Endothelial cell of umbilical vein (primary cell): Measurements from ENCODE around the gene IER5. TPM values are rescaled to one million over a fixed set of nuclear protein-coding genes. Genes with fewer than 3 reads are reported as not detected.

Experiments used
- BruUV-seq: library from RNA; stranded (reverse); fragments of 400-500 nt; replicated peaks from 2 replicates; lab custom pipeline; 2021; lab: Mats Ljungman, UMichigan
- CTCF ChIA-PET: fragments of 300-600, 350-600 bp; sonication (Branson Sonifier 250); formaldehyde crosslinking; loops from one replicate; lab custom pipeline; 2021; ENCODE audit warnings: antibody characterized with exemption, inconsistent platforms; lab: Charles Lee
- POLR2A ChIA-PET: fragments of 300-600, 350-600 bp; sonication (Branson Sonifier 250); formaldehyde crosslinking; loops from one replicate; lab custom pipeline; 2021; ENCODE audit warnings: antibody characterized with exemption, inconsistent platforms; lab: Charles Lee
- DNase-seq: peaks from one replicate; pipeline ENCODE4 v3.0.0-alpha.2; 2011; ENCODE audit warnings: low read depth, low spot score
- FAIRE-seq: peaks from 2 replicates; lab custom pipeline; 2011; peaks lifted over from hg19 to GRCh38; lab: Jason Lieb, UNC
- H2AFZ ChIP-seq: 2 replicates; pipeline ENCODE4 v1.6.0; 2012; ENCODE audit warnings: low read depth, low read length, control low read depth, inconsistent platforms
- H3K27ac ChIP-seq: 2 replicates; pipeline ENCODE4 v1.5.1; 2011; ENCODE audit warnings: low read depth, mild to moderate bottlenecking, control low read depth, low read length, moderate library complexity; ENCODE audit not compliant: insufficient read depth
- H3K27me3 ChIP-seq, 2 experiments: 2 replicates each; pipeline versions ENCODE4 v1.6.0 to v1.6.1; 2011; ENCODE audit warnings: low read length in 2 of 2, mixed read lengths in 1 of 2; ENCODE audit not compliant: control insufficient read depth in 2 of 2, insufficient read depth in 2 of 2
- H3K36me3 ChIP-seq, 2 experiments: 2 replicates in 1 of 2; 3 replicates in 1 of 2; pipeline ENCODE4 v1.5.1; 2011; ENCODE audit warnings: low read length in 2 of 2, mild to moderate bottlenecking in 1 of 2, moderate library complexity in 1 of 2; ENCODE audit not compliant: control insufficient read depth in 2 of 2, insufficient read depth in 2 of 2; ENCODE audit errors: extremely low read depth in 1 of 2
- H3K4me1 ChIP-seq: 3 replicates; pipeline ENCODE4 v1.5.1; 2011; ENCODE audit warnings: mild to moderate bottlenecking, low read length; ENCODE audit not compliant: control insufficient read depth, insufficient read depth; ENCODE audit errors: extremely low read depth
- H3K4me2 ChIP-seq: 2 replicates; pipeline ENCODE4 v1.6.1; 2011; ENCODE audit warnings: low read length, control low read depth, mixed read lengths; ENCODE audit not compliant: insufficient read depth
- H3K4me3 ChIP-seq, 3 experiments: fragments of 200-600 bp in 1 of 3; sonication (generic), shearing (Covaris generic) in 1 of 3; replicated peaks in 1 of 3; 2 replicates each; pipeline ENCODE4 v1.5.1; 2011 to 2016; ENCODE audit warnings: control low read depth in 3 of 3, low read length in 3 of 3, mild to moderate bottlenecking in 2 of 3, inconsistent platforms in 1 of 3, low read depth in 1 of 3, moderate library complexity in 1 of 3; ENCODE audit not compliant: insufficient read depth in 1 of 3
- H3K79me2 ChIP-seq: 2 replicates; pipeline ENCODE4 v1.6.0; 2012; ENCODE audit warnings: low read length, inconsistent platforms; ENCODE audit not compliant: control insufficient read depth, insufficient read depth
- H3K9ac ChIP-seq: replicated peaks from 2 replicates; pipeline ENCODE3; 2011; ENCODE audit warnings: low read length, control low read depth; ENCODE audit not compliant: insufficient read depth; ENCODE audit errors: extremely low read depth
- H3K9me1 ChIP-seq: replicated peaks from 3 replicates; pipeline ENCODE4 v1.6.0; 2011; ENCODE audit warnings: mild to moderate bottlenecking, low read length; ENCODE audit not compliant: control insufficient read depth, insufficient read depth; ENCODE audit errors: extremely low read depth
- H3K9me3 ChIP-seq: replicated peaks from 2 replicates; pipeline ENCODE4 v1.5.1; 2012; ENCODE audit warnings: low read length, inconsistent platforms; ENCODE audit not compliant: control insufficient read depth, insufficient read depth
- H4K20me1 ChIP-seq: replicated peaks from 2 replicates; pipeline ENCODE3; 2011; ENCODE audit warnings: mild to moderate bottlenecking, low read length; ENCODE audit not compliant: control insufficient read depth, insufficient read depth; ENCODE audit errors: extremely low read depth
- EZH2 ChIP-seq: IDR thresholded peaks from 2 replicates; pipeline ENCODE4 v1.6.1; 2012; ENCODE audit warnings: borderline replicate concordance, low read depth, mild to moderate bottlenecking, moderate library complexity, low read length, inconsistent platforms; ENCODE audit not compliant: severe bottlenecking
- FOS ChIP-seq: IDR thresholded peaks from 2 replicates; pipeline ENCODE4 v1.6.1; 2011; ENCODE audit warnings: mild to moderate bottlenecking, low read length, moderate library complexity, borderline replicate concordance; ENCODE audit not compliant: insufficient read depth
- GATA2 ChIP-seq: IDR thresholded peaks from 2 replicates; pipeline ENCODE4 v1.7.0; 2011; ENCODE audit warnings: low read depth, mild to moderate bottlenecking, moderate library complexity, mixed read lengths, low read length; ENCODE audit not compliant: insufficient read length, insufficient read depth
- JUN ChIP-seq: IDR thresholded peaks from 2 replicates; pipeline ENCODE4 v1.6.1; 2011; ENCODE audit warnings: borderline replicate concordance, low read depth; ENCODE audit not compliant: insufficient read length, insufficient read depth
- MYC ChIP-seq: IDR thresholded peaks from one replicate; pipeline ENCODE4 v1.6.1; 2011; ENCODE audit warnings: mild to moderate bottlenecking, low read depth, low read length
- POLR2A ChIP-seq: IDR thresholded peaks from 2 replicates; pipeline ENCODE4 v1.6.1; 2012; ENCODE audit warnings: low read depth, mild to moderate bottlenecking, control low read depth, low read length
- POLR2AphosphoS5 ChIP-seq: IDR thresholded peaks from 2 replicates; pipeline ENCODE4 v1.6.1; 2012; ENCODE audit warnings: low read depth, mild to moderate bottlenecking, control low read depth, low read length, moderate library complexity; ENCODE audit not compliant: insufficient read depth
- dilution Hi-C: fragments of 300-500 bp; cut with MboI; formaldehyde crosslinking; loops from one replicate; pipeline ENCODE4 v1.15.0; 2019; ENCODE audit warnings: low sequenced_read_pairs; ENCODE audit not compliant: extremely low pct_ligation_motif_present
- intact Hi-C: fragments of 100-400 bp; cut with micrococcal nuclease; formaldehyde crosslinking; loops from one replicate; pipeline ENCODE4 v1.10.0; 2022
- polyA plus RNA-seq, 4 experiments: library from polyadenylated mRNA; depleted of rRNA in 3 of 4; stranded (reverse) in 3 of 4; unstranded in 1 of 4; fragments of >200 nt; gene quantifications; 2 replicates each; pipeline versions ENCODE4 v1.2.1 to v1.2.3, GENCODE V29; 2011 to 2012; ENCODE audit warnings: missing spikeins in 1 of 4
- total RNA-seq: library from RNA; stranded (reverse); gene quantifications from 2 replicates; pipeline ENCODE4 v1.2.3, GENCODE V29; 2021
- TF ChIP-seq, protein P1 (sequence below): IDR thresholded peaks from 2 replicates; pipeline ENCODE4 v1.6.1; 2011; ENCODE audit not compliant: insufficient read depth, insufficient read length
- TF ChIP-seq, protein P2 (sequence below), 2 donors: IDR thresholded peaks; 1 replicate in 1 of 2; 2 replicates in 1 of 2; pipeline ENCODE4 v1.5.1; 2011; ENCODE audit warnings: low read length in 2 of 2, mild to moderate bottlenecking in 2 of 2, moderate library complexity in 2 of 2, control low read depth in 1 of 2, inconsistent platforms in 1 of 2, low read depth in 1 of 2; ENCODE audit not compliant: insufficient read depth in 1 of 2; ENCODE audit errors: extremely low read depth in 1 of 2

The IER5 gene
- total and polyA plus RNA-seq, 2 donors (not counting 3 experiments of a cell fraction or from before 2014, with no cell fraction given) = 6.6 to 14.4 TPM

DNA sequence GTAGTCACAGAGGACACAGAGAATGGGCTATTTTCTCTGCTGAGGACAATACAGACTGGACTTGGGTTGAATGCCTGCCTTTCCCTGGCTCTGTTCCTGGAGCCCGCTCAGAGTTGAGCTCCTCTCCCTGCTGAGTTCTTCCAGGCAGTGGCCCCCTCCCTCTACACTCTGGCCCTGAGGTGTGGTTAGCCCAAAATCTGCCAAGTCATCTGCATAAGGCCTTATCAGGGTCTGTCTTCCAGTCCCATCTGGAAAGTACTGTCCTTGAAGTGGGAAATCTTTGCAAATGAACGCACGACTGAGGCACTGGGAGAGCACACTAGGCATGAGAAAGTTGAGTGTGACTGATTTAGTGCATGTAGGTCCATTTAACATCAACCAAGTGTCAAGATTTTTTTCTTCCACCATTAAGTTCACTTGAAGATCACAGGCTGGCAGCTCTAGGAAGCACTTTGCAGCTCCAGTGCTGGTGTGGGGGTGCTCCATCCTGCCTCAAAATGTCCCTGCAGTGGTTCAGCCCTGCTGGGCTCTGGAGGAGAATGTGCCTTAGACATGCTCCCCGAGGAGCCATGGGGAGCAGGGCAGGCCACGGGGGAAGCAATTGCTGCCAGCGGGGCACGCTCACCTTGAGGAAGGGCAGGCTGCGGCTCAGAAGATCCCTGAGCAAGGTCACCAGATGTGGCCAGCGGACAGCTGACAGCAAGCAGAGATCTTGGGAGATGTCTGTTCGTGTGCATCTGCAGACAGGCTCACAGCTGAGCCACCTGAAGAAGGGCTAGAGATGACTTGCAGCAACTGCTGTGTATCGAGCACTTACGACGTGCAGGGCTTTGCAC lies 41.5 kb downstream of the IER5 start:
- H3K9ac ChIP-seq = no peak overlapping the region
- no peak overlapping the region for H3K4me2 ChIP-seq
- H3K36me3 ChIP-seq = no peaks in the 10 kb centered on the region
- no peaks in the 10 kb centered on the region for H4K20me1 ChIP-seq
- H3K9me1 ChIP-seq = no peaks in the 10 kb centered on the region
- ChIA-PET CTCF (interaction anchor here (0.6 kb wide), 1 partner anchor 1262 kb away, joined by 3 read pairs; the partner anchor contains the start of gene GLUL), POLR2A (no interaction called here)
- H3K4me3 ChIP-seq = no peak overlapping the region
- no peaks in the 10 kb centered on the region for H3K79me2 ChIP-seq
- no peak overlapping the region for H2AFZ ChIP-seq
- DNase-seq (no peak), FAIRE-seq (no peak)
- TF ChIP-seq FOS (no peak), JUN (no peak), POLR2A (no peak), EZH2 (no peak), POLR2AphosphoS5 (no peak), GATA2 (no peak), MYC (no peak)
- TF ChIP-seq, protein P1, sequence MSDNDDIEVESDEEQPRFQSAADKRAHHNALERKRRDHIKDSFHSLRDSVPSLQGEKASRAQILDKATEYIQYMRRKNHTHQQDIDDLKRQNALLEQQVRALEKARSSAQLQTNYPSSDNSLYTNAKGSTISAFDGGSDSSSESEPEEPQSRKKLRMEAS = no peak
- TF ChIP-seq, protein P2, sequence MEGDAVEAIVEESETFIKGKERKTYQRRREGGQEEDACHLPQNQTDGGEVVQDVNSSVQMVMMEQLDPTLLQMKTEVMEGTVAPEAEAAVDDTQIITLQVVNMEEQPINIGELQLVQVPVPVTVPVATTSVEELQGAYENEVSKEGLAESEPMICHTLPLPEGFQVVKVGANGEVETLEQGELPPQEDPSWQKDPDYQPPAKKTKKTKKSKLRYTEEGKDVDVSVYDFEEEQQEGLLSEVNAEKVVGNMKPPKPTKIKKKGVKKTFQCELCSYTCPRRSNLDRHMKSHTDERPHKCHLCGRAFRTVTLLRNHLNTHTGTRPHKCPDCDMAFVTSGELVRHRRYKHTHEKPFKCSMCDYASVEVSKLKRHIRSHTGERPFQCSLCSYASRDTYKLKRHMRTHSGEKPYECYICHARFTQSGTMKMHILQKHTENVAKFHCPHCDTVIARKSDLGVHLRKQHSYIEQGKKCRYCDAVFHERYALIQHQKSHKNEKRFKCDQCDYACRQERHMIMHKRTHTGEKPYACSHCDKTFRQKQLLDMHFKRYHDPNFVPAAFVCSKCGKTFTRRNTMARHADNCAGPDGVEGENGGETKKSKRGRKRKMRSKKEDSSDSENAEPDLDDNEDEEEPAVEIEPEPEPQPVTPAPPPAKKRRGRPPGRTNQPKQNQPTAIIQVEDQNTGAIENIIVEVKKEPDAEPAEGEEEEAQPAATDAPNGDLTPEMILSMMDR (IDR thresholded peaks at IDR 0.05; ENCODE audit: extremely low read depth in 1 of 2, insufficient read depth in 1 of 2, low read depth in 1 of 2, low read length in 2 of 2) = no peak
- no peaks in the 10 kb centered on the region for H3K9me3 ChIP-seq
- no peak overlapping the region for H3K27ac ChIP-seq
- no peaks in the 10 kb centered on the region for H3K27me3 ChIP-seq
- peaks cover 11% of the 10 kb centered on the region for H3K4me1 ChIP-seq
- no TSS peak for BruUV-seq
- dilution Hi-C loops = no loop called here
- intact Hi-C loops = no loop called here
